HG03469 (cell line): ENCODE data around the gene PAX6.
"Not testable (repeated sequence)": the region's sequence is repeated elsewhere in the genome, so short reads cannot be mapped to it uniquely, and the experiment has no call there.

ENCODE experiments used
- ATAC-seq: cut with Tn5 transposase; IDR thresholded peaks from one replicate; pipeline ENCODE4 v1.9.1; 2021; ENCODE audit warnings: mild to moderate bottlenecking, moderate library complexity, moderate number of reproducible peaks; ENCODE audit not compliant: unreplicated experiment

The PAX6 gene

DNA sequence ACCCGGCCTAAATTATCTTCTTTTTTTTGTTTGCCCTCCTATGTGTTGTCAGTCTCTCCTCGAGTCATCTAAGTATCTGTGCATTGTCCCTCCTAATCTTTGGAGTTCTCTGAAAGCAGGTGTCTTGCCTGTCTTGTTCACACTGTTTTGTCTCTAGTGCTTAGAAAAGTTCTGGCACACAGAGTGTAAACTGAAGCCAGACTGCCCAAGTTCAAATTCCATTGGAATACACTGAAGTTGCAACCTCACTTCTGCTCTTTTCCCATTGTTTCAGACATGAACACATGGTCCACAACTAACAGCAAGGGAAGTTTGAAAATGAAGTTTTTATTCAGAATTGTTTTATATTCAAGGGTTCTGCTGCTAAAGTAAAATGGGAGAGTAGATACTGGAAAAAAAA is 38.7 kb downstream of the PAX6 start:
- ATAC-seq = no peak

DNA sequence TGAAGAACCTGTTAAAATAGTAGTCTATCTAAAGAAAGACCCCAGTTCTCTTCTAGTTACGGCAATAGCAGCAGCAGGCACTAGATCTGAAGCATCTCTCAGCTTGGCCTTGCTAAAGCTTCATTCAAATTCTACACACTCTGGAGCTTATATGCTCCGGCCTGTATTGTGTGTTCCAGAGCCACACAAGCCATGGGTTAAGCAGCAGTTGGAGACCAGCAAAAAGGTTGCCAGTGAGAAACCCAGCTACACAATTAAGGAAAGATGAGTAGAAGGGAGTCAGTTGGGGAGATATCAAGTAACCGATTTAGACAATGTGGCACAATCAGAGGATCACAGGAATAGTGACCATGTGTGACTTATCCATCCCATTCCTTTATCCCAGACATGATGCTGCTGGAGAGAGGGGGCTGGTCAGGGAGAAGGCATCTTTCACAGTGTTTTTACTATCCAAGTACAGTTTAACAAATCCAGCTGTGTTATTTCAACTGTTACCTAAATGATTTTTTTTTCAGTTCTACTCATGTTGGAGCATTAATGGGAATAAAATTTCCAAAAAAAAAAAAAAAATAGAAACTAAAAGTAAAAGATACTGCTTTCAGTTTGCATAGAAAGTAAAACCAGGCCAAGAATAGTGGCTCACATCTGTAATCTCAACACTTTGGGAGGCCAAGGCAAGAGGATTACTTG is 41.0 kb downstream of the PAX6 start:
- ATAC-seq = no peak

DNA sequence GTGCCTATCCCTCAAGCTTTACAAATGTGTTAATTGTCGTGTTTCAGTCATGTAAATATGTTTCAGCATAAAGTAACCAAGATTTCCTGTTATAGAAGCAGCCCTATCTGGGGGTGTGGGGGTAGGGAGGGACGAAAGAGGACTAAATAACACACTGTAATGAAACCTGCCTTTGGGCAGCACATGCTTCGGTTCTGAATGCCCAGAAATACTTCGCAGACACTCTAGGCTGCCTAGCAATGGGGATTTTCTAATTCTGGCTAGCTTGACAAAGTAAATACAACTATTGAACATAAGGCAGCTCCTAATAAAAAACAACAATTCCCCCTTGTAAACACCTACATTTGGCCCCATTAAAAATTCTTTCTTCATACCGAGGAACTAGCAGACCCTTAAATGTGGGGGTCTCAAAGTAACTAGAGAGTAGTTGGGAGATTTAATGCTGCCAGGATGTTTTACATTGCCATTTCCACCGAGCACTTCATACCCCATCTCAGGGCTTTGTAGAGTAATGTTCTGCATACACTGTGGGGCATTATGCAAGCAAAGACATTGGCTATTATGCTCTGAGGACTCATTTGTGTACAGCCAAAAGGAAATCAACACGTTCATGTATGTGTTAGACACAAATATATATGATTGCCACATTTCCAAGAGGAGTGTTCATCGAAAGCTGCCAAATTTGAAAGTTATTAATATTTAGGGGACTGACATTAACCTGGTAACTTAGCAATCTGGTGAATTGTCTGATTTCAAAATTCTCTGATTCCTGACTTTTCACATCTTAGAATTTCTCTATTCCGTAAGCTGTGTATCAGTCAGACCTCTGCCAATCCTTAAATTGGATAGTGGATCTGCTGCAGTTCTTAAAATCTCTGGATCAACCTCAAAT is 42.1 kb downstream of the PAX6 start:
- ATAC-seq = no peak

DNA sequence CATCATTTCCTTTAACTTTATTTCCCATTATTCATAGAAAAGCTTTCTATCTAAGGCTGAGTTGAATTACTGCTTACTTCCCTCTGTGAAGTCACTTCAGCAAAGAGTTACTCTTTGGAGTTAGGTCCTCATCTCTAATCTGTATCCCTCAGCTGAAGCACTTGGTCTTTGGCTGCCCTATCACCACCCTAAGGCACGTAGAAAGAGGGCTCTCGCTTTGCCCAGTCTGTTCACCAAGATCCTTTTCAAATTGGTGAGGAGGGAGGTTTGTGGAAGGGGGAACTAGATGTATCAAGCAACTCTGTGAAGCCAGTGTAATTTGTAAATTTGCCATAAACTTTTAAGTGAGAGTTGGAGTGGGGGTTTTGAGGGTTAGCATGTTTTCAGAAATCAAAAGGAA is 43.4 kb downstream of the PAX6 start:
- no peak for ATAC-seq

DNA sequence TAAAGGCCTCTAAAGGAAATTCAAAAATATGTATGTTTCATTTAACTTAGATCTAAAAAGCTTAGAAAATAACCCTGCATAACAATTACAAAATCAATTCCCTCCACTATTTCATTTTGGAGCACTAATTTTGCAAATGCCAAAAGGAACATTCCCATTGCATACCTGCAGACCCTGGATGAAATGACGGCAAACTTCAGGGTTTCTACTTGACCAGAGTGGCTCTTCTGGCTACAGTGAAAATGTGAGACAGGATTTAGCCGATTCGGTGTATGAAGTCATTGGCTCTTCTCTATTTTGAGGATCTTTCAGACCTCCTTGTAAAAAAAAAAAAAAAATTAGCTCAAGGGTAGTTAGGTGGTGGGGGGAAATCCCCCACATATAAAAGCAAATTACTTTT is 44.1 kb downstream of the PAX6 start:
- no peak for ATAC-seq

DNA sequence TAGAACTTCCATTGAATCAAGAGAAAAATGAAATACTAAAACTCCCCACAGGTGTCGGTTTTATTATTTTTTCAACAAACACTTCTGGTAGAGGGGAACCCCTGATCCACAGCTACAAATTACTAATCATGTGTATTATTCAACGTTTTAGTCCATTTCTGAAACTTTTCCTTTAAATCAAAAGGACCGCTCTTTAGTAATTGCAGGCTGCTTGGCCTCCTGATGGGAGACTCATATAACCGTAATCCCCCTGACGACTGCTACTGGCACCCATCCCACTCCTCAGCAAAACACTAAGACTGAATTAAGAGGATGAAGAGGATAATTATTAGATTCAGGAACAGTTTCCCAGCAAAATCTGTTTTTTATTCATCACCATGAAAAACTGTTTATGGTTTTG is 46.4 kb downstream of the PAX6 start:
- ATAC-seq = no peak

DNA sequence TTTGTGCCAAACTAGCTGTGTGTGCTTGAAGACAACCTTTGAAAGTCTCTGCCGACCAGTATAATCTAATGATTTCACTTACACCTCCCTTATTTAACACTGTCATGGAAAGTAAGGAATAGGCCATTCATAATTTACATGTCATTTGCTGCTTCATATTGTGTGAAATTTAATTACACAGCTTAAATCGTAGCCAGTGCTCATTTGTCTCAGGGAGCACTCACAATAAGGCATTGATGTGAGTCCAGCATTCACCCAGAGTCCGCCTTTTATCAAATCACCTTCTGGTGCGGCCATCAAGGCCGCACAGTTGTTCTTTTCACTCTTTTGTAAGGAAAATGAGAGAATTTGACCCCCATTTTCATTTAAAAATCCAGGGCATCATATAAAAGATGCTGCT is 46.9 kb downstream of the PAX6 start:
- no peak for ATAC-seq

DNA sequence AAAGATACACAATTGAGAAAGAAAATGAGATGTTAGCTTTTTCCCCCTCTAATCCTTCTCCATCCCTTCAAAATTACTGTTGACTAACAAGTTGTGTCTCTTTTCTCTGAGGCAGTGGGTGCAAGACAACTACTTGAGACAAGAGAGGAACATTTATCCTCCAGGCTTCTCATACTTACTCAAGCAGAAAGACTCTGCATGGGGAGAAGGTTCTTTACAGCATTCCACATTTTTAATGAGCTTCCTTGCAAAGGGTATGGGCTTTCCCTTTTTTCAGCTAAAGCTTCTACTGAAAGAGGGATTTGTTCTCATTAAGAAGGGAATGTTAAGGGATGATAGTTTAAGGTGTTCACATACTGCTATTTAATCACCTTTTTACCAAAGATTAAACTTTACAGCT is 47.8 kb downstream of the PAX6 start:
- ATAC-seq = no peak

DNA sequence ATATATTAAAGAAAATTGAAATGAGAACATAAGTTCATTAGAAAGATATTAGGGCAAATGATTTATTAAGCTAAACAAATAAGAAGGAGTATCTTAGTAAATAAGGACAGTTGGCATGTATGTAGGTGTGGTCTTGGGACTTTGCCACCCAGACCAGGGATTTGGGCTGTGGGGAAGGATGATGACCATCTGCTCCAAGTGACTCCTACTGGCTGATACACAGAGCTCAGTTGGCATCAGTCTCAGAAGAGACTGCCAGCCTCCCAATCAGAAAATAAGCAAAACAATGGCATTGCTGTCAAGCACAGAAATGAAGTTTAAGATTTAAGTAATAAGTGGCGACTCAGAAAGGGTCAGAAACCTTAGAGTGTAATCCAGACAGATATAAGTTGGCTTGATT is 49.5 kb downstream of the PAX6 start:
- ATAC-seq = no peak

DNA sequence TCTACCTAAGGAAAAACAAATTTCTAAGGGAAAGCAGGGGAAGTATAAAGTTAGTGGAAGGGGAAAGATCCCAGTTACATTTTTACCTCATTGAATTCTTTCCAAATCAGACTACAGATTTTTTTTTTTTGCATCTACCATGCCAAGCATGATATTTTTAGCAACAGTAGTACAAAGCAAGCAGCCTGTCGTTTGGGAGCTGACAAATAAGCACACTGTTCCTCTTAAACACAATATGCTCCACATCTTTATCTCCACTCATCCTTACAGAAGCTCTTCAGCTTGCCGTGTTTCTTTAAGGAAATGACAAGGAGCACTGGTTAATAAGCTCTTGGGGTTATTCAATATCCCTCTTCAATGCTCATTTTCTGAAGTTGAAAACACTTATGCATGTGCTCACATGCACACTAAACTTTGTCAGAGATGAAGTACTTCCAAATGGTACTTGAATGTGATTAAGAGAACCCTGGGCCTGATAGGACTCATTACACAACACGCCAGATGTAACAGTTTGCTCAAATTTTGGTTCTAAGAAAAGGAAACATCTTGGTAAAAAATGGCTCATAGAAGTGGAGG is 53.8 kb downstream of the PAX6 start:
- no peak for ATAC-seq

DNA sequence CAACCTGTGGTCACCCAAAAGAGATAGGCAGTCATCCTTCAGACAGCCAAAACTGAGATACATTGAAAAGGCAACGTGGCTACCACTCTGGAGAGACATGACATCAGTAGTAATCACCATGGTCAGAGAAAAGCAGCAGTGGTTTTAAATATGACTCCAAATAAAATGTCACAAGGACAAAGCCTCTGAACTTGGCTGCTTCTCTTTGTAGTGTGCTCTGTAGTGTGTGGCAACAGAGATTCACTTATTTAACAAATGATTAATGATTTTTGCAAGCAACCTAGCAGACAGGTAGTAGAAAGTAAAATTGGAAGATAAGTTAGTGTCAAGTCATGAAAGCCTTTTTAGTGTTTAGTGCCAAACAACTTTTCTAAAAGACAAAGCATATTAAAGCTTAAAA is 63.5 kb downstream of the PAX6 start:
- no peak for ATAC-seq

DNA sequence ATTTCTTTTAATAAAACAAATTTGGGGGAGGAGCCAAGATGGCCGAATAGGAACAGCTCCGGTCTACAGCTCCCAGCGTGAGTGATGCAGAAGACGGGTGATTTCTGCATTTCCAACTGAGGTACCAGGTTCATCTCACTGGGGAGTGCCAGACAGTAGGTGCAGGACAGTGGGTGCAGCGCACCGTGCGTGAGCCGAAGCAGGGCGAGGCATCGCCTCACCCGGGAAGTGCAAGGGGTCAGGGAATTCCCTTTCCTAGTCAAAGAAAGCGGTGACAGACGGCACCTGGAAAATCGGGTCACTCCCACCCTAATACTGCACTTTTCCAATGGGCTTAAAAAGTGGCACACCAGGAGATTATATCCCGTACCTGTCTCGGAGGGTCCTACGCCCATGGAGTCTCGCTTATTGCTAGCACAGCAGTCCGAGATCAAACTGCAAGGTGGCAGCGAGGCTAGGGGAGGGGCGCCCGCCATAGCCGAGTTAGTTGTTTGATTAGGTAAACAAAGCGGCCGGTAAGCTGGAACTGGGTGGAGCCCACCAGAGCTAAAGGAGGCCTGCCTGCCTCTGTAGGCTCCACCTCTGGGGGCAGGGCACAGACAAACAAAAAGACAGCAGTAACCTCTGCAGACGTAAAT is 70.3 kb downstream of the PAX6 start:
- ATAC-seq = not testable (repeated sequence)

DNA sequence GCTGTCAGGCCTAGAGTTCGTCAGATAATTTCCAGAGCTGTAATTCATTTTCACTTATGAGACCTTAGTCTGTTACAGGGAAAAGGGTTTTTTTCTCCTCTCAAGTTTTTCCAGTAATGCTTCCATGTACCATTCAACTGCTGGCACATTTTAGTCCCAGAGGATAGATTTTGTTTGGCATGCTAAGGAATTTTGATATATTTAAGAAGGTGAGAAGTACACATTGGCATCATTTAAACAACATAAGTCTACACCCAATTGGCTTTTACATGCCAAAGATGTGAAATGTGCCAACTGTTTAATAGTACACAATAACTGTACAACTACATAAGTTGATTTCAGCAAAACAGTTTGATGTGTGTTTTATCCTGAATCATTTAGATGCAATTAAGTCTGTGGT is 71.0 kb downstream of the PAX6 start:
- no peak for ATAC-seq
